Measurements from ENCODE around the gene PRAMEF18. TPM values are rescaled to one million over a fixed set of nuclear protein-coding genes. Genes with fewer than 3 reads are reported as not detected.

PRAMEF18 gene, protein sequence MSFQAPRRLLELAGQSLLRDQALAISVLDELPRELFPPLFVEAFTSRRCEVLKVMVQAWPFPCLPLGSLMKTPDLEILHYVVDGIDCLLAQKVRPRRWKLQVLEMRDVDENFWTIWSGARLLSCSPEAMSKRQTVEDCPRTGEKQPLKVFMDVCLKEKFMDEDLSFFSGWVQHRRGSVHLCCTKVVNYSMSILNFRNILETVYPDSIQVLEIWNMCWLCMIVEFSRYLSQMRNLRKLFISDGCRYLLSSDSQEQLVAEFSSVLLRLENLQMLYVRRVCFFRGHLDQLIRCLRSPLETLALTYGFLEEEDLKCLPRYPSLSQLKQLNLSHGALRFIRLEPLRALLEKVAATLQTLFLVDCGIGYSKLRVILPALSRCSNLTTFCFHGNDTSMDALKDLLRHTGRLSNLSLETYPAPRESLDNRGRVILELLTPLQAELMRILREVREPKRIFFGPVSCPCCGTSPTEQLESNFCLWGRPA
- not detected in 2 replicates for total RNA-seq

DNA sequence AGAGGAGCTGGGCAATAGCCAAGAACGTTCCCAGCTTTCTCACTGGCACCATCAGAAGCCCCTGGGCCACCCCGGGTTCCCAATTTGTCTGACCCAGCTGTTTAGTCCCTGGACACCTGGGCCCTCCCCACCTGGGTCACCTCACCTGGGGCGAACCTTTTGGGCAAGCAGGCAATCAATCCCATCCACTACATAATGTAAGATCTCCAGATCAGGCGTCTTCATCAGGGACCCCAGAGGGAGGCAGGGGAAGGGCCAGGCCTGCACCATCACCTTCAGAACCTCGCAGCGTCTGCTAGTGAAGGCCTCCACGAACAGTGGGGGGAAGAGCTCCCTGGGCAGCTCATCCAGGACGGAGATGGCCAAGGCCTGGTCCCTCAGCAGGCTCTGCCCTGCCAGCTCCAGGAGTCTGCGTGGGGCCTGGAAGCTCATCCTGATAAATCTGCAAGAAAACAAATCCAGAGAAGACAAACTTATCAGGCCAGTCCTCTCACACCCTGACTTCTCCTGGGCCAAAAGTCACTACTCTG lies at the start of gene PRAMEF18:
PRAMEF18 (minus strand) TSS at position 480 of the 530 bp plus-strand sequence; CDS start at position 432, 48 bp downstream.

DNA sequence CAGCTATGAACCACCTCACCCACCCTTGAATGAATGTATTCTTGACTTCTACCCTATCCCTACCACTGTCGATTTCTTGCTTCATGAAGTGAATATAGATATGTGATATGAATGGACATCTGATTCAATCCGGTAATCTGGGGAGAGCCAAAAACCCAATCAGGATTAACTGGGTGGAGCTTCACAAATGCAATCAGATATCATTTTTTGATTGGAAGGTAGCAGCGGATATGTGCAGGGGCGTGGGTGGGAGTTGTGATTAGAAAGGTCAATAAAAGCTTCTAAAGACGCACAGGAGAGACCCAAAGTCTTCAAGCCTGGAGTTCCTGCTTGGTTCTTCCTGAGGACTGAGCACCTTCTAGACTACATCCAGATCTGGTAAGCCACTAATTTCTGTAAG lies 27.9 kb upstream of the PRAMEF18 start, which contains the start of gene PRAMEF5:
PRAMEF5 (plus strand) TSS at position 301 of the 400 bp plus-strand sequence. CDS start 5,071 bp downstream, outside the sequence.

DNA sequence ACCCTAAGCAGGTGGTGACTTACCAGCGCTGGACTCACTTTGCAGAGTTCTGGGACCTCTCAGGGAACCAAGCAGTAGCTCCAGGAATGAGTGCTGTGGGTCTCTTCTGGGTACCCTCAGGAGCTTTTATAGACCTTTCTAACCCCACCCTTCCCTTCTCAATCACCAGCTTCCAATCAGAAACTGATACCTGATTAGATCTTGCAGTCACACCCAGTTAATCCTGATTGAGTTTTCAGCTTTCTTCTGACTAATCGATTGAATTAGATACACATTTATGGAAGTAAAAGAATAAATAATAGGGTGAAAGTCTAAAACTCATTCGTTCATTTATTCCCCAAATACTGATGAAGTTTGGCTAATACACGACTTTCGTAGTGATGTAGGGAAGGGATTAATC lies 24.6 kb downstream of the PRAMEF18 start, which contains the start of gene PRAMEF13:
PRAMEF13 (minus strand) TSS at position 101 of the 400 bp plus-strand sequence. CDS start 1,820 bp downstream, outside the sequence.

Other genes starting within 250 kb of the PRAMEF18 start
- gene PRAMEF27, start 169.6 kb downstream of the PRAMEF18 start, total RNA-seq = not detected in 2 replicates
- gene HNRNPCL3, start 165.4 kb downstream of the PRAMEF18 start, total RNA-seq = not detected in 2 replicates
- not detected in 2 replicates for gene PRAMEF25, start 155.4 kb downstream of the PRAMEF18 start, total RNA-seq
- not detected in 2 replicates for gene HNRNPCL2, start 109.3 kb downstream of the PRAMEF18 start, total RNA-seq
- not detected in 2 replicates for gene PRAMEF26, start 70.1 kb downstream of the PRAMEF18 start, total RNA-seq
- gene HNRNPCL4, start 60.5 kb downstream of the PRAMEF18 start, total RNA-seq = not detected in 2 replicates
- not detected in 2 replicates for gene PRAMEF9, start 54.3 kb downstream of the PRAMEF18 start, total RNA-seq
- not detected in 2 replicates for gene PRAMEF13, start 24.7 kb downstream of the PRAMEF18 start, total RNA-seq
- not detected in 2 replicates for gene PRAMEF5, start 28.0 kb upstream of the PRAMEF18 start, total RNA-seq
- gene PRAMEF8, start 59.0 kb upstream of the PRAMEF18 start, total RNA-seq = not detected in 2 replicates
- not detected in 2 replicates for gene PRAMEF33, start 77.4 kb upstream of the PRAMEF18 start, total RNA-seq
- not detected in 2 replicates for gene PRAMEF15, start 89.4 kb upstream of the PRAMEF18 start, total RNA-seq
- gene PRAMEF14, start 121.0 kb upstream of the PRAMEF18 start, total RNA-seq = not detected in 2 replicates
- gene PRAMEF19, start 145.8 kb upstream of the PRAMEF18 start, total RNA-seq = not detected in 2 replicates
- not detected in 2 replicates for gene PRAMEF17, start 163.5 kb upstream of the PRAMEF18 start, total RNA-seq
- not detected in 2 replicates for gene PRAMEF20, start 184.3 kb upstream of the PRAMEF18 start, total RNA-seq